Activated T-helper 9 cell treated with anti-CD3 and anti-CD28 coated beads, Interleukin-2, amount 50 U/mL, for 16 hours (primary cell): Measurements from ENCODE around the gene PDHB.
"Not testable (repeated sequence)": the region's sequence is repeated elsewhere in the genome, so short reads cannot be mapped to it uniquely, and the experiment has no call there.

Source experiments
- DNase-seq: peaks from one replicate; pipeline ENCODE4 v3.0.0-alpha.2; 2020; ENCODE audit warnings: low read depth

PDHB gene

DNA sequence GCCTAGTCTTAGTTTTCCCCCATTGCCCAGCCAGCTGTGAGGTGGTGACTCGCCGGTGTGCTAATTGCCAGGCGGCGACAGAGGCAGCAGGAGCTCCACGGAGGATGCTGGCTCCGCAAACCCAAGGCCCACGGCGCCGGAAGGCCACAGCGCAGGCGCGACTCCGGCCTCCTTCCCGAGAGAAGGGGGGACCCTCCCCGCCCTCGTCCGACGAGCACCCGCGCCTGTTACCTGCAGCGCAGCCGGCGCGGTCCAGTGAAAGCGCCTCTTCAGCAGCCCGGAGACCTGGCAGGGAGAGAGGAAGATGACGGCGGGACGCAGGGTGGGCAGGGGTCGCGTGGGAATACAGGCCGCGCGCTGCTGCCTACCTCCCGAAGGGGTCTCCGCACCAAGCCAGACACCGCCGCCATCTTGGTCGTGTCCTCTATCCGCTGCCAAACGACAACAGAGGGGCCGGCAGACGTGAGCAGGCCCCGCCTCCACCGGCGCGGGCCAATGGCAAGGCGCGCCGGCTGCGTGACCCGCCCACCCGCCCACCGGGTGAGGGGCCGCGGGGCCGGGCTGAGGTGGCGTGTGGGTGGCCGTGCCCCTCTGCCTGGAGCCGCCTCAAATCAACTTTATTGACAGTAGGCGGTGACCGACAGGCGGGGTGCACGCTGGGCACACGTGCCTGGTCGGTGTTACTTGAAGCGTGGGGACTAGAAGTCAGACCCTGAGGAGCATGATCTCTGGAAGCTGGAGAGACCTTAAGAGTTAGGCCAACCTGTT, at the start of gene PDHB:
Gene PDHB, minus strand, starts transcription at position 433 of the 768 bp plus-strand sequence. Its CDS starts 23 bp downstream, at position 410.
- peak; percentile 83 for DNase-seq

DNA sequence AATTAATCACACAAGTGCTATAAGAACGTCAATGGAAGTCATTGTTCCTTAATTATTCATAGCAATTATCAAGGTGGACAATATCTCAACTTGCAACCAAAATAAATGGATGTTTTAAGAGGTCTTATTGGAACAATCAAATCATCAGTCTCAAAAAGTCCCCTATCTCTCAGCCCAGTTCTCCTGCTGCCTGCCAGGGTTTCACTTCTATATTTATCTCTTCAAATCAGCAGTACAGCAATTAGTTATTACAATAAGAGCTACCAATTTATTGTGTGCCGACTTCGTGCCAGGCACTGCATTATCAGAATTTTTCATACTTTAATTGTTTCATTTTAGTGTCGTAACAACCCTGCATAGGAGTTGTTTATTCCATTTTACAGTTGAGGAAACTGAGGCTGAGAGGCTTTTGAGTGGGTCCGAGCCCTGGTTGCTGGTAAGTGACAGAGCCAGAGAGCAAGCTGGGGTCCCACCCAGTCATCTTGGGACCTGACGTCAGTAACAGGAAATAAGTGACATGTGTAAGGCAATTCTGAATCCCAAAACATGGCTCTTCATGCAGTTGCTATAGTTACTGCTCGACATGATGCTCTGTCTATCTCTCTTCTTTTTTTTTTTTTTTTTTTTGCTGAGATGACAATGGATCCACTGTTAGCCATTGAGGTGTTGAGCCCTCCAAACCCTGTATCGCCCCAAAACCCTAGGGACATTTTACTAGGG, 49.4 kb upstream of the PDHB start:
- no peak for DNase-seq

- DNase-seq, result no peak
Observed at GRCh38 chr3:58480309-58480708, 46.7 kb upstream of the PDHB start.

- DNase-seq, result no peak
Observed at GRCh38 chr3:58478781-58479180, 45.1 kb upstream of the PDHB start.

DNA sequence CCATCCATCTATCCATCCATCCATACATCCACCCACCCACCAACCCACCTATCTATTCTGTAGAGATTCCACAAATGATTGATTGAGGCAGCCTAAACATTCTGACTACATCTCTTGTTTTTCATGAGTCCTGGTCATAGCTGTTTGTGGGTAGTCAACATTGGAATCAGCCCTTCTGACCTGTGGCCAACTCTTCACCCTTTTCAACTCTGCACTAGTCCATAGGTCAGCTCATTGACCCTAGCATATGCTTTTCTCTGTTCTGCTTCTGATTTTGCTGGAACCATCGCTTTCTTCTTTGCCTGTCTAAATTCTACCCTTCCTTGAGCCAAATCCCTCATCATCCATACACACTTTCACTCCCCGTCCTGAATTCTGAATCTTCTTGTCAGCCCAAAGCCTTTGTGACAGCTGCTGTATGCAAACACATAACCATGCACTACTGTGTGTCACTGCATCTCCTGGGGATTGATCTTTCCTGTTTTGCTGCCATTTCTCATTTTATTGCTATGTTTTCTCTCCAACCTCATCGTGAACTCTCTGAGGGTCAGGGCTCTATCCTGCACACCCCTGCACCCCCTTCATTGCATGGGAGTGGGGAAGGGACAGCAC, 41.4 kb upstream of the PDHB start:
- DNase-seq, result no peak

- no peak for DNase-seq
Observed at GRCh38 chr3:58474348-58474911, 40.8 kb upstream of the PDHB start.

DNA sequence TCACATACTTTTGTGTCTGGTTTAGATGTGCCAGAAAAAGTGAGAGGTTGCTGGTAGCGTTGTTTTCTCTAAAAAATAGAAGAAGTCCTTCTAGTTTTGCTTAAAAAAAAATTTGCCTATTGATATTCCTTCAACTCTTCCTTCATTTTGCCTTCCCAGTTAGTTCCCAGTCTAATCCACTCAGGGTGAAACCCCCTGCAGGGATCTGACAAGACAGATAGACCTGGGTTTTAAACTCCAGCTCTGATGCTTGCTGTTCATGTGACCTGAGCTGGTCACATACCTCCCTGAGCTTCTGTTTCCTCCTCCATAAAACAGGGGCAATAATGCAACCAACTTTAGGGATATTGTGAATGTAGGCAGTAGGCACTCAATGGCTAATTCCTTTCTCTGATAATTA, 39.6 kb upstream of the PDHB start:
- no peak for DNase-seq

DNA sequence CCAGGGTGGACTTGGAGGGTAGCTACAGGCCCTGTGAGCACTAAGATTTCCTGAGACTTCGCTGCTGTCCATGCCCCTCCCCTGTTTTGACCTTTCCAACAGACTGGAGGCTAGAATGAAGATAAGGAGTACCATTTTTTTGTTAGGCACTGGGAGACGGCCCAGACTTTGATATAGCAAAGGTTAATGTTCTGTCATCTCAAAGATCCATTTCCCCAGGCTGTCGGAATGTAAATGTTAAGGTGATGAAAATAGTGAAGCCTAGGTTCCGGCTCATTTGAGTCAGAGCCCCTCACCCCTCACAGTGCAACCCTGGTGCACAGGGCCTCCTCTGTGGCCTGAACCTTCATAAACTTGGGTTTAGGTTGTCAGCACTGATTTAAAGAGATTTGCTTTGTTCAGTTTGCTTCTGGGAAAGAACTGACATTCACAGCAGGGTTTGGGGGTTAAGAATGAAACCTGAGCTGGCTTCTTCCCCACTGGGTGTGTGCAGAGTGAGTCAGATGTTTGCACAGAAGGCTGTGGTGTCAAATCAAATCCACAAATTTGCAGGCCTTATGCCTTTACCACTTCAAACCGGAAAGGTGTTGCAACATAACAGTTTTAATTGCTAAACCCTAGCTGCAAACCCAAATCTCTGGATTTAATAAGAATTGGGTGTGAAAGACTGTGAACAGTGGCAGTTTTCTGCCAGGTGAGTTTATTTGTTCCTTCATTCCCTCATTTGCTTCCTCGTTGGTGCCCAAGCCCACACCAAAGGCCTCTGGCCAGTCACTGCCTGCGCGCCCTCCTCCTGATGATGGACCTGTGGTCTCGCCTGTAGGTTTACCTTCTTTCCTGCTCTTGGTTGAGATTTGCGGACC, 37.6 kb upstream of the PDHB start:
- peak; percentile 10 for DNase-seq

GRCh38 chr3:58470363-58471024, 36.9 kb upstream of the PDHB start:
- no peak for DNase-seq

GRCh38 chr3:58469096-58469495, 35.5 kb upstream of the PDHB start:
- DNase-seq, result no peak

- no peak for DNase-seq
Observed at GRCh38 chr3:58466899-58467563, 33.4 kb upstream of the PDHB start.

- no peak for DNase-seq
Observed at GRCh38 chr3:58464866-58465265, 31.2 kb upstream of the PDHB start.

DNA sequence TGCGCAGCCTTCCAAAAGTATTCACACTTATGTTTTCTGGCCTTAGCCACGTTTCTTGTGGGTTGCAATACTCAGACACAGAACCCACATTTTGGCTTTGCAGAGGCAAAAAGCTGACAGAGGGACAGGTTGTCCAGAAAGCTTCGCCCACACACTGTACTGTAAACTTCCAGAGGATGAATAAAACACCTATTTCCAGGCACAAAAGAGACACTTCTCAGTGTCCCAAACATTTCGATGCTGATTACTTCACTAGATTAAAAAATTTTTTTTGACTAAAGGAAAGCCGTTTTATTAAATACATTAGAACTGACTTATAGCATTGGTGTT, 30.3 kb upstream of the PDHB start:
- no peak for DNase-seq

DNA sequence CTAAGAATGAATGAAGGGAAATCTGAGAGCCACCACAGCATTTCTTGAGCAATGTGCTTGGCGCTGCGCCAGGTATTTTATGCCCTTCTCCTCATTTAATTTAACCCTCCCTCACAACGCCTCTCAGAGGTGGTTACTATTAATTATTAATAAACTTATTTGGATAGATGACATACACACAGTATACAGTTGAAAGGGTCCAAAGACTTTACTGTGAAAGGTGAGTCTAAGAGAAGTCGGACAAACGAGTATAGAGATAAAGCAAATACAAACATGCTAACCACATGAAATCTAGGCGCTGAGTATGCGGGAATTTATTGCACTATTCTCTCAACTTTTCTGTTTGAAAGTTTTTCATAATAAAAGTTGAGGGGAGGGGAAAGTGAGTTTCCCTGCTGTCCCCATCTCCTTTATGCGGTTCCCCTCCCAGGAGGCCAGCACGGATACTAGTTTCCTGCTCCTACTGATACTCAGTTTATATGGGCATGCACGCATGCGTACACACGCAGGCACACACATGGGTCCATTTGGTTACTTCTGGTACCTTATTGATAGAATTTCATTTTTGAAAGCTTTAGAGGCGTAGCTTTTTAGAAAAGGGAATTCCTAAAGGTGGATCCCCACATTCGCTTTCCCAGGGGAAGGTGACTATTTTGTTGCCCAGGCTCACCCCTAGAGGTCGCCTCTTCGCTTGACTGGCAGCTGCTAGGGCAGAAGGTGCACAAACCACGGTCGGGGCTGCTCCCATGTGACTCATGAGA, 29.7 kb upstream of the PDHB start:
- peak; percentile 59 for DNase-seq

GRCh38 chr3:58462829-58463180, 29.2 kb upstream of the PDHB start:
- DNase-seq, result no peak

- no peak for DNase-seq
Observed at GRCh38 chr3:58459160-58459559, 25.5 kb upstream of the PDHB start.

GRCh38 chr3:58452176-58452575, 18.5 kb upstream of the PDHB start:
- no peak for DNase-seq

DNA sequence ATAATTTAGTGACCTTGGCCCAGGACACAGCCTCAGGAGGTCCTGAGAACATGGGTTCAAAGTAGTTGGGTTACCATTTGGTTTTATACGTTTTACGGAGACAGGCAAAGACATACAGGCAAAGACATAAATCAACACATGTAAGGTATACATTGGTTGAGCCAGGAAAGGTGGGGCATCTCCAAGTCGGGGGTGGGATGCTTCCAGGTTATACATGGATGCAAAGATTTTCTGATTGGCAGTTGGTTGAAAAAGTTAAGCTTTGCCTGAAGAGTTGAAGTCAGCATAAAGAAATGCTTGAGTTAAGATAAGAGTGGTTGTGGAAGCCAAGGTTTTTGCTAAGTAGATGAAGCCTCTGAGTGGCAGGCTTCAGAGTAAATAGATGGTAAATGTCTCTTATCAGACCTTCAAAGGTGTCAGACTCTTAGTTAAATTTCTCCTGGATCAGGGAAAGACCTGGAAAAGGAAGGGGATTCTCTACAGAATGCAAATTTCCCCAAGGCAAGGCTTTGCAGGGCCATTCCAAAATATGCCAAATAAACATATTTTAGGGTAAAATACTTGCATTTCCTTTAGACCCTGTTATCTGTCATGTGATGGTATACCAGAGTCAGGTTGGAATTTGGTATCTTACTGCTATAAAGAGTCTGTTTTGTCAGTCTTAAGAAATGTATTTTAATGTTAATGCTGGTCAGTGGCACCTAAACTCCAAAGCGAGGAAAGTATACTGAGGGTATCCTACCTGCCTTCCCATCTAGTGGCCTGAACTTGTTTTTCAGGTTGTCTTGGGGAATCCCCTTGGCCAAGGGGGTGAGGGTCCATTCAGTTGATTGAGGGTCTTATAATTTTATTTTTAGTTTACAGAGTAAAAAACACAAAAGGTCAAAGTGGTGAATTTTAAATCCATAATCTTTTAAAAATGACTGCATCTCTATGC, 8.2 kb upstream of the PDHB start:
- no peak for DNase-seq

- DNase-seq, result not testable (repeated sequence)
Observed at GRCh38 chr3:58440996-58441355, 7.3 kb upstream of the PDHB start.
